HG03175 (cell line): ENCODE results near the gene SHROOM3.
A peak's percentile ranks its signal among the peaks of the same experiment; 100 is the strongest.
"Not testable (repeated sequence)": the region's sequence is repeated elsewhere in the genome, so short reads cannot be mapped to it uniquely, and the experiment has no call there.

Experiments used
- ATAC-seq: cut with Tn5 transposase; IDR thresholded peaks from one replicate; pipeline ENCODE4 v1.9.1; 2021; ENCODE audit warnings: mild to moderate bottlenecking, moderate library complexity; ENCODE audit not compliant: unreplicated experiment

Gene SHROOM3

DNA sequence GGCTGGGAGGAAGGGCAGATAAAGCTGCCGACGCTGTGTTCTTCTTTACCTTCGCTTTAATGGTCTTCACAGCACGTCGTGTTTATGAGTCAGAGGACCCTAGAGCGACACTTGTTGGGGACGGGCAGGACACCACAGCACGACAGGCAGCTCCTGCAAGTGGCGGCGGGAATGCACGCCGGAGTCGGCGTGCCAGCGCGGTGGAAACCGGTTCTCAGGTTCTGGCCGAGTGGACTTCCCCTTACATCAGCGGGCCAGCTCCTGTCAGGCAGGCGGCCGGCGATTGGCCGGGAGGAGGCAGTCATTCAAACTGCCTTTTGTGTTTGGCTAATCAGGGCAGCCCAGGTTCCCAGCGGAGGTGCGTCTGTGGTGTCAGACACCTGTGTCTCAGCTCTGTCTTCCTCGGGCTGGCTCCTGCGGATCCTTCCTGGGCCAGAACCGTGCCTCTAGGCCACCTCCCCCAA is 150.9 kb downstream of the SHROOM3 start:
- no peak for ATAC-seq

DNA sequence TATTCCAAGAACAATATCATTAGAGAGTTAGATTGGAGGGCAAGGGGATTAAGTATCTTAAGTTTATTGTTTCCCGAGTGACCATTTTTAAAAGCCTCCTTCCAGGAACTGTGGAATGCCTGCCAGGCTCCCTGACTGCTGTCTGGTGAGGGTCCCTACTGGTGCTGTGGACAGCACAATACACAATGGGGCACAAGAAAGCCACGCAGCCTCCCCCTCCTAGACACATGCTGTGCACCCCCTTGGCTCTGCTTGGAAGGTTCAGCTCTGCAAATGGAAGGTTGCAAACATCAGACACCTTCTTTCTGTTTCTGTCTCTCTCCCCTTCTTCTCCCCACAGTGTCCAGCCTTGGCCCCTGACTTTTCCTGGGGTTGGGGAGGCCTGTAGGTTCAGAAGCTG is 153.2 kb downstream of the SHROOM3 start:
- ATAC-seq: no peak

DNA sequence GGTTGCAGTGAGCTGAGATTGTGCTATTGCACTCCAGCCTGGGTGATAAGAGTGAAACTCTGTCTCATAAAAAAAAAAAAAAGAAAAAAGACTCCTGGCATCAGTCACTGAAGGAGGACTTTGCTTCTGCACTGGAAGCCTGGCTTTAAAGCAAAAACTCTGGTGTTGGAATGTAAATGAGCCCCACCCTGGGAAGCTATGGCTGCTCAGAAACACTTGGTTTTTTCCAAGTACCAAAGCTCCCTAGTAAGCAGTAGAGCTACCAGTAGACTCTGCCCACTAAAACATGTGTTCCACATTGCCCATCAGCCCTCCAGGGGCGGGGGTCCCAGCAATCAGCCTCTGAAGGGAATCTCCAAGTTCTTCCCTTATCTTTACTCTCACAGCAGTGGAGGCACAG is 154.4 kb downstream of the SHROOM3 start:
- ATAC-seq: no peak

DNA sequence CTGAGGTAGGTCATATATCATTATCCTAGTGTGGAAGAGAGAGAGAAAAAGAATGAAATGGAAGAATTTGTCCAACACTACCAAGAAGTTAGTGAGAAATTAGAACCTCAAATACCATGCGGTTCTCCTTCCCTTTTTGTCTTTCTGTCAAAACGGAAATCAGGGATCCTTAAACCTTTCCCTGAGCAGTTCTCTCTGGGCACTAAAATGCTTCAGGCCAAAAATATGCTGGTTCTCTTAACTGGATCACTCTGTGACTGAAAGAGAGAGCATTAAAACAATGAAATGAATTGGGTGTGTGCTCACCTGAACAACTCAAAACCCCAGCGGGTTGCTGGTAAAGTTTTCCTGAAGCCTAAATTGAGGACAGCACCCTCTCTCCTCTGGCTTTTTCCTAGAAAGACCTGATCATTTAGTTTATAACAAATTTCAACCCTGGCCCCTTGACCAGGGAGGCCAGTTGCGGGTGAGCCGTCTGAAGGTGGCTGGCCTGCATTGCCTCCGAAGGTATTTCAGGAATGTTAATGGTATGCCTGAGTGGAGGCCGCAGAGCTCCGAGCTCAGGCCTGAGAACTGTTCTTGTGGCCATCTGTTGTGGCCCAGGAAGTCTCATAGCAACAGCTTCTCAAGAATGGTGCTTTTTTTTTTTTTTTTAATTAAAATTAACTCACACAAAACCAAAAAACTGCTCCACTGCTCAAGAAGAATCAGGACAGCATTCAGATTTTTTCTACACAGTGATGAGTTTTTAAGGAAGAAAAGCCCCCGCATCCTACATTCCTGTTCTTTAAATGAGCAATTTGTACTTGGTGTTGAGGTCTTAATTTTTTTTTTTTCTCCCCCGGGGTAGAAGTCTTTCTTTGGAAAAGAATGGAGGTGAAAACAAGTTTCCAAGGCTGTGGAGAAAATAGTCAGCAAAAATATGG is 155.1 kb downstream of the SHROOM3 start:
- no peak for ATAC-seq

DNA sequence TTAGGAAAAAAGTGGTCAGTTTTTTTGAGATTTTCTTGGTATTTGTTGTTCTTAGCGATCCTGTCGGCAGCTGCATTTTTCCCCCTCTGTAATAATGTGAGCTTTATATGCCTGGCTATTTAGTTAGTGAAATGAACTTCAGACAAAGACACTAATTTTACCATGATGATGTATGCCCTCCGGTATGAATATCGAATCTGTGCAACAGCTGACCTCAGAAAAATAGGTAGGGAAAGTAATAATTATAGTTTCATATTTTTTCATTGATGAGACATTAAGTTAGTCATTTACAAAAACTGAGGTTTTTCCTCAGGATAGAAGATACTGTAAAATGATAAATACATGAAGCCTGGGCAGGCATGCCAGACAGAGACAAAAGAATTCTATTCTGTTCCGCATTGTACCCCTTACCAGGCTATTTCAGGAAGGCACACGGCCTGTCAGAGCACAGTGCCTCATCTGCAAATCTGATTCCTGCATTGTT is 155.8 kb downstream of the SHROOM3 start:
- no peak for ATAC-seq

DNA sequence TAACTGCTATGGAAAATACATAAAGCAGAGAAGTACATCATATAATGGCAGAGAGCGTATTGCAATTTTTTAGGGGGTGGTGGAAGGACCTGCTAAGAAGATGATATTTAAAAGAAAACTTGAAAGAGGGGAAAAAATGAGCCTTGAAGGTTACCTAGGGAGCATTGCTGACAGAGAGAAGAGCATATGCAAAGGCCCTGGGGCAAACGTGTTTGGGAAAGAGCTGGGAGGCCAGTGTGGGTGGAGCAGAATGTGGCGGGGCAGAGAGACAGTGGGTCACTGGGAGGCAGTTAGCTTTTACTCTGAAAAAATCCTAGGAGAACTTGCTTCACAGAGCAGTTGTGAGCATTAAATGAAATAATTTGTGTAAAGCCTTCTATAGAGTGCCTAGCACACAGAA is 157.0 kb downstream of the SHROOM3 start:
- no peak for ATAC-seq

DNA sequence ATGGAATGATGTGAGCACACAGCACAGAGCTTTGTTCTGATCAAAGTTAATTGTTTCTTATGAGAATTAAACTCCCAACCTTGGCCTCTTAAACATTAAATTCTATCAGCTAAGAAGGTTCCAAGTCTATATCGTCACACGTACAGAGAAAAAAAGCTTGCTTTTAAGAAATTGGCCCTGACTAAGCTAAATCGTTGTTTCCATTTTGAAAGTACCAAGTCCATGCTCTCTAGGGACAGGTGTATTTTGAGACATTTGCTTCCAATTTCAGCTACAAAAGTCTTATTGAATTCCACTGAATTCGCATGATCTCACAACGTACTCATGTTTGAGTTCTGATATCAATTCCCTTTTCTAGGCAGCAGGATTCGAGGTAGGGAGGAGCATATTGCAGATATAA is 157.4 kb downstream of the SHROOM3 start:
- no peak for ATAC-seq

DNA sequence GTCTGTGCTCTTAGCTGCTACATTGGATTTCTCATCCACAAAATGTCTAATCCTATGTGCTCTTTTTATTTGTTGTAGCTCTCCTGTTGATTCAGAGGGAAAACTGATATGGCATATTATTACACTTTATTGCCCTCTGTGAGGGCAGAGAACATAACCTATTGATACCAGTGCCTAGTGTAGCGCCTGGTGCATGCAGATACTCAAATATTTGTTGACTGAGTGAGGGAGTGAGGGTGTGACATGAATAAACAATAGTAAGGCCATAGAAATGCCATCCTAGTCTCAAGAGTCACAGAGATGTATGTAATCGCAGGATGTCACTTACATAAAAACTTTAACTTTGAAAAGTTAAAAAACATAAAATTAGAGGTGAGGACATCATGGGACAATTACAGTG is 159.1 kb downstream of the SHROOM3 start:
- ATAC-seq: no peak

DNA sequence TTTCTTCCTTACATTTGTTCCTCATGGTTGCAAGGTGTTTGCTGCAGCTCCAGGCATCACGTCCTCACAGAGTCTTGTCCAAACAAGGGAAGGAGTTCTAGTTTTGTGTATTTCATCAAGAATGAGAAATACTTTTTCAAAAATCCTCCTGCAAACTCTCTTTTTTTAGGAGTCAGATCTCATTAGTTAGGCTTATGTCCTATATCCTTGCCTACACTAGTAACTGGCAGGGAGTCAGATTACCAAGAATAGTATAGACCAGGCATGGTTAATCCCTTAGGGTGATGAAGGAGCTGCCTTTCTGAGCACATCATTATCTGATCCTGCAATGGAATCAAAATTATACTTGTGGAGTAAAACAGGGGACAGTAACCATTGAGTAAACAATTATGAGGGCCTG is 160.4 kb downstream of the SHROOM3 start:
- ATAC-seq: no peak

DNA sequence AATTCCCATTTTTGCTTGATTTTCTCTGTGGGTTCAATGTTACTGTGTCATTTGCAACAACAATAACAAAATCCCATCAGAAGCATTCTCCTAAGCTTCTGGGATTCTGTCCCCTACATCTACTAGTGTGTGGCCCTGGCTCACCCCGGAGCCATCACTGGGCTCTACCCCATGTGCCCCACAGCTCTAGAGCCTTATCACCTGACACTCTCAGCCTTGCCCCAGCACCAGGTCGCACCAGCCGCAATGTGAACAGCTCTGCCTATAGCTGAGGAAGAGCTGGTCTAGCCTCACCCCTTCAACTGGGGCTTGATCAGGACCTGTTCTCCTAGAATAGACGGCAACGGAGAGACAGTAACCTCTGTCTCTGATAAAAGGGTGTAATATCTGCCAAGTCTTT is 161.7 kb downstream of the SHROOM3 start:
- ATAC-seq: no peak

DNA sequence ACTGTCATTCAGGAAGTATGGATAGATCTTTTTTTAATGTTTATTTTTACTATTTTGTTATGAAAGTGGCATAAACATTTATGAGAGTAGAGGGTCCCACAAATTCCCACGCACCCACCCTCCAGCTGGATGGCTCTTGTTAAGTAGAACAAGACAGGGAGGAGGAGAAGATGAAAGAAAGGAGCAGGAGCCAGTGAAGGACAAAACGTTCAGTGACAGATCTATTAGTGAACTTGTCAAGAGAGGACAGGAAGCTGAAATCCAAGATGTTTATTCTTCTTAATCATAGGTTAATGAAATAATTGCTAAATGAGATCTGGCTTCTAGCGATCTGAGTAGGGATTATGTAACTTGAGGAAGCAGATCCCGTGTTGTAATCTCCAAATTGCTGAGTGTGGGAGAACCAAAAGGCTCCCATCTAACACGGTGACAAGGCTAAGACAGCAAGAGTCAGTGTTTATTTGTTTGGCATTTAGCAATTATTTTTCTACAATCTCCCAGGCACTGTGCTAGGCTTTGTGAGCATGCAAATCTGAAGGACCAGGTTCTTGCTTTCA is 162.5 kb downstream of the SHROOM3 start:
- ATAC-seq: no peak

DNA sequence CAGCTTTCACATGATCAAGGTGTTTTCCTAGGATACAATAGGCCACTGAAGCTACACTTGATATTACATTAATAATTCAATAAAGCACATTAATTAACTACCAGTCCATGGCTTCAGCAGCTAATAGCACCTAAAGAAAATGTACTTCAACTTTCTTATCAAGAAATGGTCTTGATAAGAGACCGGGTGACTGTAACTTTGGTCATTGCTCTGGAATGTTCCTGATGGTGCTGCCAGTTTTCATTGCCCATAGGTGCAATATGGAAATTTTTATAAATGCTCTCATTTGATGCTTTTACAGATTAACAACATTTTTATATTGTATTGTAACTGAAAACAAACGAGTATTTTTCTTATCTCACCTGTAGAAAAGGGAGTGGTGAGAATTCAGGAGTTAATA is 165.4 kb downstream of the SHROOM3 start:
- no peak for ATAC-seq

DNA sequence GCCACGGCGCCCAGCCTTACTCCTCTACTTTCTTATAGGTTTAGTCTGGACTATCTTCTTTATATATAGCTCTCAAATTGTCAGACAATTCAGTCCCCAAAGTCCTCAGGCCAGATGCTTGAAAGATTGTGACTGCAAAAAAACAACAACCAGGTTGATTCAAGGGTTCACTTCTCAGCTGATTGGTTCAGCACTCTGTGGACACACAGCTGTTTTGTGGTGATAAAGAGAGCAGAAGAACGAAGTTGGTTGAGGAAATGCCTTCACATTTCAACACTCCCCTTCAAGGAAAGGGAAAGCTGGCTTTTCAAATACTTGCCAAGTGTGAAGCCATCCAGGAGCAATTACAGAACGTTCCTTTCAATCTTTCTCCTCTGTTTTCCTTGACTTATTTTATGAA is 166.8 kb downstream of the SHROOM3 start:
- no peak for ATAC-seq

DNA sequence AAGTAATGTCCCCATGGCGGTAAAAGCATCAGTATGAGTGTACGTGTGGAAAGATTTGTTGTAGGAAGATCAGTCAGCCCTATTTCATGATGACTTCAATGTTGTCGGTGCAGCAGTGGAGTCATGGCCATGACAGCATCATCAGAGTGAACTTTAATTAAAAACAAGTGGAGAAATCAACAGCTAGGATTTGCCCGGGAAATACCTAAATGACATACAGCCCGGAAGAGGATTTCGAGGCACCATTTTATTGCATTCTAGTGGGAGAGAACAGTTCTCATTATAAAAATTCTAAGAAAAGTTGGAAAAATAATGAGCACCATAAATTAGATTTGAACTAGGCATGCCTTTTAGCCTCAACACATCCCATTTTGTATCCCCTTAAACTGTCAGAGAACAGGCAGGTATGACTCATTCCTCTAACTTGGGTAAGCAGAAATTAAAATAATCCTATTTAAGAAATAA is 170.1 kb downstream of the SHROOM3 start:
- no peak for ATAC-seq

DNA sequence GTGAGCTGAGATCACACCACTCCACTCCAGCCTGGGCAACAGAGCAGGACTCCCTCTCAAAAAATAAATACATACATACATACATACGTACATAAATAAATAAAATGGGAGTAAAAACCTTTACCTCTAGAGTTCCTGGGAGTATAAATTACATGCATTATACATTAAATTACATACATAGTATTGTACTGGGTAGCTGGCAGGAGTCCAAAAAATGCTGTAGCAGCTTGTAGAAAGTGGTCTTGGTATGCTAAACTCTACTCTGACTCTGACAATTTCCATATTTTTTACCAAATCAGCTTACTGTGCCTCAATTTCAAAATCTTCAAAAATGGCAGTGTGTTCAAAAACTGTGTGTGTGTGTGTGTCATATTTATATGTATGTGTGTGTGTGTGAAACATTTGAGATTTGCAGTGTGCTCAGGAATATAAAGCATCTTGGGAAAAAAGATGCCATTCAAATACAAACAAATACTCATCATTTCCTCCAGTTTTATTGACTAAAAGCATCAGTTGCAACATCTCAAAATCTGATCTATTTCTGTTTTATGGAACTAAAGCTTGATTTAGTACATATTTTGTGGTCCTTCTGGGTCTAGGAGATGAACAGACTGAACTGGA is 171.7 kb downstream of the SHROOM3 start:
- no peak for ATAC-seq

DNA sequence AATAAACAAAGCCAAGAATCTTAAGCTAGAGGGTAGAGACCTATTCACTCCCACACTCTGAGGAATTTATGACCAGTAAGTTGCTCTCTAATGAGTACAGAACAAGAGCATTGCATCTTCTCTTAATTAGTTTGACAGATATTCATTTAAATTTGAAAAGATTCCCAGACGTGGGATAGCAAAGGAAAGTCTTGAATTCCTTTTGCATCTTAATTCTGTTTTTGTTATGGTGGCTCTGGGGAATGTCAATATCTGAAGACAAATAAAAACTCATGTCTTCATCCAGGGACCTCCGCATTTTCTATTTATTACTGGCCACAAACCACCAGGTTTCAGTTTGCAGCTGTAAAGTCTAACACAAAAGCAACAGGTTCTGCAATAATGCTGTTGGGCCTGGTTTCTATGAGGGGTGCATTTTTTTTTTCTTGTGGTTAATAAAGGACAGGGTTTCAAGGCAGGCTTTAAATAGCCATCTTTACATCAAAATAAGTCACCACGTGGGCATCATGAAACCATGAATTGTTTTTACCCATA is 172.3 kb downstream of the SHROOM3 start:
- peak; percentile 96 for ATAC-seq

DNA sequence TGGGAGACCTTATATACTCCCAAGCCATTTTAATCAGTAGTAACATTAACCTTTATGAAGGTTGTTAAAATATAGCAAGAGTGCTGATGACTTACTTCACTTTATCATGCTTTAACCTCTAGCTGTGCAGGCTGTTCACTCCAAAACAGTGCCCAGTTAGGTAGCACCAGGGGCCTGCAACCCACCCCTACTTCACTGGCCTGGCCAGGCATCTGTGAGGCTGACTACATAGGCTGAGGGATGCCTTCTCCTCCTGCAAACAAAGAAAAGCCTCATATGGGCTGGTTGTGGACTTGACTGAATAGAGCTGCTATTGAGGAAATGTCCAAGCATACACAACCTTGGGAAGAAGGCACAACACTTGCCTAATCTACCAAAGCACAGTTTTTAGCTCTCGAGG is 172.8 kb downstream of the SHROOM3 start:
- no peak for ATAC-seq

DNA sequence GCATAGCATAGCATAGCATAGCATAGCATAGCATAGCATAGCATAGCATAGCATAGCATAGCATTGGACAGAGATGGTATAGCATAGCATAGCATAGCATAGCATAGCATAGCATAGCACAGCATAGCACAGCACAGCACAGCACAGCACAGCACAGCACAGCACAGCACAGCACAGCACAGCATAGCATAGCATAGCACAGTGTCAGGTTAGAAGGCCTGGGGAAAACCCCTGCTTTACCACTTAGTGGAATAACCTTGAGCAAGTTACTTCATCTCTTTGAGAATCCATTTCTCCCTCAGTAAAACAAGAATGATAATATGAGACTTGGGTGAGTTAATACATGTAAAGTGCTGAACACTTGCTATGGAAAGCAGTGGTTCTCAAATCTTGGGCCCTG is 173.5 kb downstream of the SHROOM3 start:
- ATAC-seq: not testable (repeated sequence)

DNA sequence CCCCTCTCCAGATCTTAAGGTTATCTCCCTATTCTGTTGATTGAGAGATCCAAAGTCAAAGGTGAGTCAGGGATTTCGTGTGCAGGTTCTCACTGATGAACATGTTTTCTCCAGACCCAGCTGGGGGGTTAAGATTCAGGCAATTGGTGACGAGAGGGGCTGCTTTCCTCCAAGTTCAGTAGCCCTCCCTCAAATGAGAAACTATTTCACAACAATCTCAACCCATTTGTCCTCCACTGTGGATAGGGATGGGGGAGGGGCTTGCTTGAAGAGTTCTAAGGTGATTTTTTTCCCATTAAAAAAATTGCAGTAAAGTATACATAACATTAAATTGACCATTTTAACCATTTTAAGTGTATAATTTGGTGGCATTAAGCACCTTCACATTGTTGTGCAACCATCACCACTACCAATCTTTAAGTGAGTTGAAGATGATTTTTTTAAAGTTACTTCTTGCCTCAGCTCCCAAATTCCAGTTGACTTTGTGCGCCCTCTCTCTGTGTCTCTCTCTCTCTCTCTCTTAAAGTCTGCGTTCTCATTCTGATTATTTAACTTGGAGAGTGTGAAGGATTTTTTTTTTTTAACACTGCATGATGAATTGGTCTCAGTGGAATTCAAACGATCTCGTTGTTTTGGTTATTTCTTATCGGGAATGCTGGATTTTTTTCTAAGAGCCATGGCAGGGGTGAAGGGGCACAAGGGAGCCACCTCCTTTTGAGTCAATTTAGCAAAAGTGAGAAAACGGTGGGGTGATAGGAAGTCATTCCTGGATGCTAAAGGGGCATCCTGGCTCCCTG is 175.9 kb downstream of the SHROOM3 start:
- no peak for ATAC-seq

DNA sequence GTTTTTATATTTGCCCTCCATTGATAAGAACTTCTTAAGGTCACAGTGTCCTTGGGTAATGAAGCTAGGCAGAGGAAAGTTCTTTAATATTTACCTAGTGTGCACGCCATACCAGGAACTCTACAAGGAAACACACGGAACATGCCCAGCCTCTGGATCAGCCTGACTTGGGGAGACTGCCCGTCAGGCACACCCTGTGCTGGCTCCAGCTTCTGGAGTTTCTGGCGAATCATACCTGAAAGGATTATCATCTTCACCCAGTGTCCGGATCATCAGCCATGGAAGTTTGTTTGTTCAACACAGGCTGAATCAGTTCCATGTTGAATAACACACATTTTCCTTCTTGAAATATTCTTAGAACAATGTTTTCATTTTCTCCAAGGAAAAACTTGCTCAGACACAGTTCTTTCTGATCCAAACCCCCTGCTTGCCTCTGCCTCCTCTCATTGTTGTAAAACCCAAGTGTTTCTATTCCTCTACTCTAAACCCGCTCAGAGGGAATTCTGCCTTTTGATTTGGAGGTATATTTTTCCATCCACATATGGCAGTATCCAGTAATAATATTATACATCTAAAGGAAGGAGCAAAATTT is 176.7 kb downstream of the SHROOM3 start:
- ATAC-seq: no peak
